SK-N-SH (cell line): ENCODE data around the gene SLC11A1. TPM values are rescaled to one million over a fixed set of nuclear protein-coding genes. Genes with fewer than 3 reads are reported as not detected.
A peak's percentile ranks its signal among the peaks of the same experiment; 100 is the strongest.

Experiments
- CTCF ChIA-PET: fragments of 300-600, 350-600 bp; formaldehyde crosslinking; extraction: SDS; loops from one replicate; lab custom pipeline; 2021; lab: Yijun Ruan, JAX
- POLR2A ChIA-PET: fragments of 350-600 bp; sonication (Branson Sonifier 250); formaldehyde crosslinking; extraction: SDS; loops from one replicate; lab custom pipeline; 2020; ENCODE audit warnings: antibody characterized with exemption, inconsistent platforms; lab: Yijun Ruan, JAX
- DNase-seq: peaks from one replicate; pipeline ENCODE4 v3.0.0; 2012
- H2AFZ ChIP-seq: fragments of 200-600 bp; sonication (generic); 2 replicates; pipeline ENCODE4 v1.8.1; 2016; ENCODE audit warnings: antibody characterized with exemption, mild to moderate bottlenecking, low read depth
- H3F3A ChIP-seq: fragments of 200-600 bp; sonication (generic); replicated peaks from 2 replicates; pipeline ENCODE3; 2016; ENCODE audit warnings: antibody characterized with exemption, mild to moderate bottlenecking; ENCODE audit not compliant: insufficient read depth
- H3K27ac ChIP-seq, 2 experiments: fragments of 200-500 bp in 1 of 2; fragments of 200-600 bp in 1 of 2; sonication (Bioruptor generic) in 1 of 2; sonication (generic), shearing (Covaris generic) in 1 of 2; 2 replicates each; pipeline versions ENCODE4 v1.5.1 to v1.6.1; 2014 to 2016; ENCODE audit warnings: low read depth in 2 of 2, inconsistent platforms in 1 of 2, low read length in 1 of 2, mild to moderate bottlenecking in 1 of 2, mixed read lengths in 1 of 2
- H3K27me3 ChIP-seq: fragments of 200-600 bp; sonication (generic), shearing (Covaris generic); 2 replicates; pipeline ENCODE4 v1.6.1; 2016; ENCODE audit warnings: mixed run types; ENCODE audit not compliant: insufficient read depth
- H3K36me3 ChIP-seq, 2 experiments: fragments of 200-500 bp in 1 of 2; fragments of 200-600 bp in 1 of 2; sonication (Bioruptor generic) in 1 of 2; sonication (generic) in 1 of 2; replicated peaks in 1 of 2; 2 replicates each; pipeline versions ENCODE3 to v1.5.1; 2014 to 2016; ENCODE audit warnings: low read length in 1 of 2, mild to moderate bottlenecking in 1 of 2; ENCODE audit not compliant: insufficient read depth in 2 of 2, control insufficient read depth in 1 of 2
- H3K4me1 ChIP-seq, 2 experiments: fragments of 200-500 bp in 1 of 2; fragments of 200-600 bp in 1 of 2; sonication (Bioruptor generic) in 1 of 2; sonication (generic), shearing (Covaris generic) in 1 of 2; 2 replicates each; pipeline versions ENCODE4 v1.5.1 to v1.6.1; 2014 to 2016; ENCODE audit warnings: low read depth in 1 of 2, low read length in 1 of 2, mixed run types in 1 of 2; ENCODE audit not compliant: insufficient read depth in 2 of 2, control insufficient read depth in 1 of 2
- H3K4me2 ChIP-seq: fragments of 200-600 bp; sonication (generic), shearing (Covaris generic); 2 replicates; pipeline ENCODE4 v1.6.1; 2017; ENCODE audit warnings: mixed run types
- H3K4me3 ChIP-seq, 2 experiments: fragments of 200-500 bp in 1 of 2; fragments of 200-600 bp in 1 of 2; sonication (Bioruptor generic) in 1 of 2; sonication (generic), shearing (Covaris generic) in 1 of 2; 2 replicates each; pipeline versions ENCODE4 v1.5.1 to v1.8.1; 2014 to 2016; ENCODE audit warnings: low read depth in 2 of 2, inconsistent platforms in 1 of 2, low read length in 1 of 2, mild to moderate bottlenecking in 1 of 2, mixed read lengths in 1 of 2, moderate library complexity in 1 of 2
- H3K79me2 ChIP-seq: fragments of 200-600 bp; sonication (generic); 2 replicates; pipeline ENCODE4 v1.8.1; 2017; ENCODE audit warnings: mild to moderate bottlenecking; ENCODE audit not compliant: insufficient read depth
- H3K9ac ChIP-seq: fragments of 200-600 bp; sonication (generic); 2 replicates; pipeline ENCODE4 v1.6.1; 2017; ENCODE audit warnings: mixed run types
- H3K9me2 ChIP-seq: fragments of 200-600 bp; sonication (generic); 2 replicates; pipeline ENCODE4 v1.6.1; 2017; ENCODE audit warnings: mixed run types
- H3K9me3 ChIP-seq: fragments of 200-600 bp; sonication (generic); 2 replicates; pipeline ENCODE4 v1.6.1; 2017; ENCODE audit warnings: mixed run types, mild to moderate bottlenecking, moderate library complexity
- H4K20me1 ChIP-seq: fragments of 200-600 bp; sonication (generic); 2 replicates; pipeline ENCODE4 v1.6.1; 2017; ENCODE audit warnings: mild to moderate bottlenecking, mixed run types; ENCODE audit not compliant: insufficient read depth
- CHD2 ChIP-seq: fragments of 150-350 bp; IDR thresholded peaks from 2 replicates; pipeline ENCODE4 v1.6.1; 2018; ENCODE audit warnings: low read length; ENCODE audit not compliant: partially characterized antibody
- FOSL2 ChIP-seq: IDR thresholded peaks from 2 replicates; pipeline ENCODE4 v1.4.0; 2012; ENCODE audit warnings: low read depth, mild to moderate bottlenecking, moderate library complexity, borderline replicate concordance
- FOXM1 ChIP-seq: IDR thresholded peaks from 2 replicates; pipeline ENCODE4 v1.4.0; 2012; ENCODE audit warnings: low read depth, mild to moderate bottlenecking
- GABPA ChIP-seq: IDR thresholded peaks from 2 replicates; pipeline ENCODE4 v1.4.0; 2012; ENCODE audit warnings: low read depth, mild to moderate bottlenecking
- GATA2 ChIP-seq: sonication (generic); formaldehyde crosslinking; IDR thresholded peaks from 2 replicates; pipeline ENCODE4 v1.5.0; 2020; ENCODE audit warnings: mild to moderate bottlenecking, missing genetic modification reagents
- IRF3 ChIP-seq: fragments of 150-350 bp; IDR thresholded peaks from 2 replicates; pipeline ENCODE4 v1.6.1; 2016; ENCODE audit warnings: mild to moderate bottlenecking, low read depth, low read length
- JUND ChIP-seq: IDR thresholded peaks from 2 replicates; pipeline ENCODE4 v1.4.0; 2012
- POLR2AphosphoS5 ChIP-seq: IDR thresholded peaks from 2 replicates; pipeline ENCODE4 v1.6.1; 2012; ENCODE audit warnings: low read depth, low read length
- REST ChIP-seq: IDR thresholded peaks from 2 replicates; pipeline ENCODE4 v1.6.1; 2012; ENCODE audit warnings: mild to moderate bottlenecking, low read depth, low read length, moderate library complexity
- RFX5 ChIP-seq: IDR thresholded peaks from 2 replicates; pipeline ENCODE4 v1.6.1; 2012; ENCODE audit warnings: mild to moderate bottlenecking, improper control_type of control experiment, low read length
- RXRA ChIP-seq: IDR thresholded peaks from 2 replicates; pipeline ENCODE4 v1.4.0; 2012; ENCODE audit warnings: low read depth, mild to moderate bottlenecking, borderline replicate concordance
- SIN3A ChIP-seq: IDR thresholded peaks from 2 replicates; pipeline ENCODE4 v1.6.1; 2012; ENCODE audit warnings: low read depth, mild to moderate bottlenecking, low read length, moderate library complexity, borderline replicate concordance
- SMC3 ChIP-seq: IDR thresholded peaks from 2 replicates; pipeline ENCODE4 v1.6.1; 2012; ENCODE audit warnings: low read depth, low read length, improper control_type of control experiment
- TAF1 ChIP-seq: IDR thresholded peaks from 2 replicates; pipeline ENCODE4 v1.6.1; 2012; ENCODE audit warnings: low read depth, mild to moderate bottlenecking, low read length, moderate library complexity, borderline replicate concordance
- TCF12 ChIP-seq: IDR thresholded peaks from 2 replicates; pipeline ENCODE4 v1.4.0; 2012
- TEAD4 ChIP-seq: IDR thresholded peaks from 2 replicates; pipeline ENCODE4 v1.4.0; 2012; ENCODE audit warnings: mild to moderate bottlenecking, borderline replicate concordance; ENCODE audit not compliant: insufficient read depth
- YY1 ChIP-seq: IDR thresholded peaks from 2 replicates; pipeline ENCODE4 v1.4.0; 2012; ENCODE audit warnings: low read depth, mild to moderate bottlenecking
- WGBS: methylation state at CpG from one replicate; pipeline ENCODE4 v1.1.6; 2017; ENCODE audit warnings: low lambda C conversion rate; 5-methylcytosine and 5-hydroxymethylcytosine counted together
- polyA plus RNA-seq, 3 experiments: library from polyadenylated mRNA; depleted of rRNA; stranded (reverse); fragments of >200 nt; gene quantifications; 2 replicates each; pipeline ENCODE4 v1.2.3, GENCODE V29; 2012
- TF ChIP-seq, protein P1 (sequence below): IDR thresholded peaks from 2 replicates; pipeline ENCODE4 v1.4.0; 2012; ENCODE audit warnings: low read depth, borderline replicate concordance

SLC11A1 gene
- polyA plus RNA-seq, 1 of the 3 experiments (the other 2 are of a cell fraction): 0.26 TPM

DNA sequence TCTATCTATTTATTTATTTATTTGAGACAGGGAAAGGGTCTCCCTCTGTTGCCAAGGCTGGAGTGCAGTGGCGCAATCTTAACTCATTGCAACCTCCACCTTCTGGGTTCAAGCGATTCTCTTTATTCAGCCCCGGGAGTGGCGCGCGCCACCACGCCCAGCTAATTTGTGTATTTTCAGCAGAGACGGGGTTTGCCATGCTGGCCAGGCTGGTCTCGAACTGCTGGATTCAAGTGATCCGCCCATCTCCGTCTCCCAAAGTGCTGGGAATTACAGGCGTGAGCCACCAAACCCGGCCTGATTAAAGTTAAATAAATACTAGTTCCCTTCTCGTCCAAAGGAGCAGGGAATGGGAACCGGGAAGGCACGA is 13.4 kb downstream of the SLC11A1 start:
- Histone ChIP-seq H2AFZ (peak overlapping the region; percentile 89), H3K27ac (peak overlapping the region; percentile 64 to 95; a peak in 3 of 4 replicates), H3F3A (peaks cover 17% of the 10 kb centered on the region), H4K20me1 (no peaks in the 10 kb centered on the region), H3K4me2 (peak overlapping the region; percentile 87; the same call in 1 of the 2 replicates), H3K79me2 (peaks cover 18% of the 10 kb centered on the region), H3K9me3 (no peaks in the 10 kb centered on the region), H3K9ac (peak overlapping the region; percentile 94), H3K4me3 (peak overlapping the region; percentile 88 to 92), H3K27me3 (no peaks in the 10 kb centered on the region), H3K9me2 (no peaks in the 10 kb centered on the region), H3K4me1 (peaks cover 15 to 24% of the 10 kb centered on the region in 2 experiments; a peak in 3 of 4 replicates), H3K36me3 (no peaks in the 10 kb centered on the region)
- CTCF ChIA-PET: interaction anchor here (0.8 to 5.3 kb wide), 18 partner anchors 8 to 223 kb away, joined by 3 to 31 read pairs (median 4); partner anchors contain the start of genes AAMP and PNKD
- POLR2A ChIA-PET: interaction anchor here (0.5 to 1.0 kb wide), 2 partner anchors 72 to 125 kb away, joined by 3 to 4 read pairs; partner anchors contain the start of genes AAMP and PNKD
- TF ChIP-seq TAF1 (no peak), SMC3 (no peak), FOXM1 (no peak), GABPA (no peak), POLR2AphosphoS5 (no peak), GATA2 (no peak), FOSL2 (no peak), IRF3 (no peak), RFX5 (no peak), SIN3A (no peak), REST (no peak), JUND (no peak), CHD2 (no peak), TEAD4 (no peak), YY1 (no peak), TCF12 (no peak), RXRA (no peak)
- TF ChIP-seq, protein P1, sequence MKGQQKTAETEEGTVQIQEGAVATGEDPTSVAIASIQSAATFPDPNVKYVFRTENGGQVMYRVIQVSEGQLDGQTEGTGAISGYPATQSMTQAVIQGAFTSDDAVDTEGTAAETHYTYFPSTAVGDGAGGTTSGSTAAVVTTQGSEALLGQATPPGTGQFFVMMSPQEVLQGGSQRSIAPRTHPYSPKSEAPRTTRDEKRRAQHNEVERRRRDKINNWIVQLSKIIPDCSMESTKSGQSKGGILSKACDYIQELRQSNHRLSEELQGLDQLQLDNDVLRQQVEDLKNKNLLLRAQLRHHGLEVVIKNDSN: no peak
- WGBS: 63% methylated on average over 13 of the region's 16 CpGs
- DNase-seq: no peak
